NT2/D1 (cell line): Measurements from ENCODE around the gene MKRN2OS.

Source experiments
- DNase-seq: peaks from one replicate; pipeline ENCODE4 v3.0.0-alpha.2; 2011; ENCODE audit warnings: low read depth, low spot score
- H3K27me3 ChIP-seq: 2 replicates; pipeline ENCODE4 v1.6.0; 2011; ENCODE audit warnings: mild to moderate bottlenecking; ENCODE audit not compliant: insufficient read length, insufficient read depth
- H3K36me3 ChIP-seq: 2 replicates; pipeline ENCODE4 v1.6.1; 2011; ENCODE audit warnings: mild to moderate bottlenecking, low read length, mixed read lengths; ENCODE audit not compliant: insufficient read depth, insufficient read length
- H3K4me1 ChIP-seq: 2 replicates; pipeline ENCODE4 v1.5.1; 2011; ENCODE audit not compliant: insufficient read depth, insufficient read length
- H3K4me3 ChIP-seq: 2 replicates; pipeline ENCODE4 v1.5.1; 2011; ENCODE audit warnings: low read depth; ENCODE audit not compliant: insufficient read length
- H3K9ac ChIP-seq: 2 replicates; pipeline ENCODE4 v1.6.0; 2011; ENCODE audit warnings: low read depth; ENCODE audit not compliant: insufficient read length
- H3K9me3 ChIP-seq: 2 replicates; pipeline ENCODE4 v1.5.1; 2011; ENCODE audit warnings: mild to moderate bottlenecking, low read length; ENCODE audit not compliant: insufficient read depth
- SUZ12 ChIP-seq: IDR thresholded peaks from 2 replicates; pipeline ENCODE4 v1.6.1; 2011; ENCODE audit not compliant: insufficient read length, insufficient read depth; ENCODE audit errors: extremely low read depth
- YY1 ChIP-seq: IDR thresholded peaks from 2 replicates; pipeline ENCODE4 v1.6.1; 2011; ENCODE audit not compliant: insufficient read length, insufficient read depth
- ZNF274 ChIP-seq: IDR thresholded peaks from 2 replicates; pipeline ENCODE4 v1.6.1; 2011; ENCODE audit warnings: mild to moderate bottlenecking, low read depth, low read length

The MKRN2OS gene

GRCh38 chr3:12578742-12579141 is 33.4 kb upstream of the MKRN2OS start:
- no peak for TF ChIP-seq ZNF274
- no peak for TF ChIP-seq YY1
- no peak for TF ChIP-seq SUZ12
- no peak for DNase-seq
- H3K4me3 ChIP-seq, result no peak overlapping the region
- no peaks in the 10 kb centered on the region for H3K27me3 ChIP-seq
- H3K36me3 ChIP-seq, result peaks cover 87% of the 10 kb centered on the region
- no peaks in the 10 kb centered on the region for H3K4me1 ChIP-seq
- no peaks in the 10 kb centered on the region for H3K9me3 ChIP-seq
- no peak overlapping the region for H3K9ac ChIP-seq

- Histone ChIP-seq H3K9me3 (no peaks in the 10 kb centered on the region), H3K36me3 (peaks cover 83% of the 10 kb centered on the region), H3K27me3 (no peaks in the 10 kb centered on the region), H3K9ac (no peak overlapping the region), H3K4me1 (no peaks in the 10 kb centered on the region), H3K4me3 (no peak overlapping the region)
- TF ChIP-seq YY1 (no peak), SUZ12 (no peak), ZNF274 (no peak)
- DNase-seq, result no peak
These were observed 32.1 kb upstream of the MKRN2OS start for GRCh38 chr3:12577379-12577778.

- Histone ChIP-seq H3K9ac (no peak overlapping the region), H3K4me1 (peaks cover 5% of the 10 kb centered on the region), H3K9me3 (no peaks in the 10 kb centered on the region), H3K36me3 (peaks cover 86% of the 10 kb centered on the region), H3K4me3 (no peak overlapping the region), H3K27me3 (no peaks in the 10 kb centered on the region)
- no peak for TF ChIP-seq ZNF274
- no peak for TF ChIP-seq SUZ12
- TF ChIP-seq YY1, result no peak
- DNase-seq, result no peak
These were observed 29.4 kb upstream of the MKRN2OS start for GRCh38 chr3:12574661-12575060.

- Histone ChIP-seq H3K9ac (no peak overlapping the region), H3K4me1 (peaks cover 5% of the 10 kb centered on the region), H3K36me3 (peaks cover 85% of the 10 kb centered on the region), H3K4me3 (no peak overlapping the region), H3K9me3 (no peaks in the 10 kb centered on the region), H3K27me3 (no peaks in the 10 kb centered on the region)
- TF ChIP-seq SUZ12 (no peak), YY1 (no peak), ZNF274 (no peak)
- DNase-seq, result no peak
These were observed 28.8 kb upstream of the MKRN2OS start for GRCh38 chr3:12574131-12574530.

- Histone ChIP-seq H3K9ac (no peak overlapping the region), H3K36me3 (peaks cover 80% of the 10 kb centered on the region), H3K4me1 (peaks cover 5% of the 10 kb centered on the region), H3K4me3 (no peak overlapping the region), H3K27me3 (no peaks in the 10 kb centered on the region), H3K9me3 (no peaks in the 10 kb centered on the region)
- DNase-seq, result no peak
- TF ChIP-seq YY1 (no peak), ZNF274 (no peak), SUZ12 (no peak)
These were observed 26.7 kb upstream of the MKRN2OS start for GRCh38 chr3:12571986-12572385.

GRCh38 chr3:12569836-12570235 is 24.5 kb upstream of the MKRN2OS start:
- DNase-seq, result no peak
- H3K9me3 ChIP-seq, result no peaks in the 10 kb centered on the region
- TF ChIP-seq YY1, result no peak
- no peak for TF ChIP-seq ZNF274
- no peak for TF ChIP-seq SUZ12
- H3K36me3 ChIP-seq, result peaks cover 59% of the 10 kb centered on the region
- H3K4me1 ChIP-seq, result peaks cover 5% of the 10 kb centered on the region
- H3K9ac ChIP-seq, result no peak overlapping the region
- H3K4me3 ChIP-seq, result no peak overlapping the region
- no peaks in the 10 kb centered on the region for H3K27me3 ChIP-seq

GRCh38 chr3:12568747-12569146 is 23.4 kb upstream of the MKRN2OS start:
- H3K27me3 ChIP-seq, result no peaks in the 10 kb centered on the region
- no peak overlapping the region for H3K4me3 ChIP-seq
- no peak overlapping the region for H3K9ac ChIP-seq
- no peak for TF ChIP-seq SUZ12
- no peak for TF ChIP-seq YY1
- TF ChIP-seq ZNF274, result no peak
- H3K36me3 ChIP-seq, result peaks cover 48% of the 10 kb centered on the region
- DNase-seq, result no peak
- H3K4me1 ChIP-seq, result peaks cover 5% of the 10 kb centered on the region
- H3K9me3 ChIP-seq, result no peaks in the 10 kb centered on the region
